GM12878 (cell line): Measurements from ENCODE around the gene CNNM2. TPM values are rescaled to one million over a fixed set of nuclear protein-coding genes. Genes with fewer than 3 reads are reported as not detected.

ENCODE experiments used
- ATAC-seq: fragments of 200-7000 bp; cut with Tn5 transposase; 3 replicates; pipeline ENCODE4 v1.9.1; 2020; ENCODE audit warnings: mild to moderate bottlenecking, moderate library complexity
- BruUV-seq: library from RNA; stranded (reverse); fragments of 400-500 nt; replicated peaks from 2 replicates; lab custom pipeline; 2021; lab: Mats Ljungman, UMichigan
- CTCF ChIA-PET: fragments of 300-600 bp; sonication (Branson Sonifier 250); formaldehyde crosslinking; extraction: SDS; loops from one replicate; lab custom pipeline; 2021; ENCODE audit warnings: inconsistent platforms; lab: Yijun Ruan, JAX
- POLR2A ChIA-PET: fragments of 350-600 bp; formaldehyde crosslinking; extraction: SDS; loops from one replicate; lab custom pipeline; 2021; ENCODE audit warnings: inconsistent platforms; lab: Charles Lee
- RAD21 ChIA-PET: fragments of 300-600 bp; sonication (Branson Sonifier 250); formaldehyde crosslinking; loops from one replicate; lab custom pipeline; 2023; ENCODE audit warnings: antibody characterized with exemption; ENCODE audit not compliant: unreplicated experiment; lab: Charles Lee
- SMC1A ChIA-PET: fragments of 300-600 bp; sonication (Branson Sonifier 250); formaldehyde crosslinking; loops from one replicate; lab custom pipeline; 2023; ENCODE audit not compliant: unreplicated experiment, uncharacterized antibody; lab: Charles Lee
- DNase-seq: peaks from one replicate; pipeline ENCODE4 v3.0.0-alpha.2; 2011; ENCODE audit warnings: low read depth, low spot score
- FAIRE-seq: peaks from 3 replicates; lab custom pipeline; 2011; peaks lifted over from hg19 to GRCh38; lab: Jason Lieb, UNC
- H2AFZ ChIP-seq: 2 replicates; pipeline ENCODE4 v1.6.0; 2011; ENCODE audit warnings: low read depth, low read length, control low read depth; ENCODE audit not compliant: control insufficient read depth
- H3K27ac ChIP-seq: 2 replicates; pipeline ENCODE4 v1.5.1; 2011; ENCODE audit warnings: control low read depth; ENCODE audit not compliant: control insufficient read depth, insufficient read depth
- H3K27me3 ChIP-seq, 2 experiments: replicated peaks in 1 of 2; 2 replicates each; pipeline versions ENCODE4 v1.6.0 to v1.6.1; 2011; ENCODE audit warnings: low read length in 1 of 2; ENCODE audit not compliant: control insufficient read depth in 2 of 2, insufficient read depth in 2 of 2
- H3K36me3 ChIP-seq, 2 experiments: 2 replicates each; pipeline ENCODE4 v1.5.1; 2011; ENCODE audit warnings: low read length in 1 of 2; ENCODE audit not compliant: control insufficient read depth in 2 of 2, insufficient read depth in 2 of 2
- H3K4me1 ChIP-seq: 2 replicates; pipeline ENCODE4 v1.6.1; 2011; ENCODE audit warnings: mild to moderate bottlenecking, low read length, moderate library complexity, mixed read lengths; ENCODE audit not compliant: control insufficient read depth, insufficient read depth
- H3K4me2 ChIP-seq: 2 replicates; pipeline ENCODE4 v1.6.0; 2011; ENCODE audit warnings: control low read depth; ENCODE audit not compliant: control insufficient read depth, insufficient read depth
- H3K4me3 ChIP-seq: fragments of 200-600 bp; sonication (generic); 2 replicates; pipeline ENCODE4 v1.5.1; 2016
- H3K79me2 ChIP-seq: 2 replicates; pipeline ENCODE4 v1.6.0; 2011; ENCODE audit warnings: low read length; ENCODE audit not compliant: control insufficient read depth, insufficient read depth
- H3K9ac ChIP-seq: 2 replicates; pipeline ENCODE4 v1.8.0; 2011; ENCODE audit warnings: low read length, control low read depth, mixed read lengths; ENCODE audit not compliant: control insufficient read depth, insufficient read depth
- H3K9me3 ChIP-seq: replicated peaks from 3 replicates; pipeline ENCODE4 v1.5.1; 2011; ENCODE audit warnings: mild to moderate bottlenecking, low read length; ENCODE audit not compliant: control insufficient read depth, insufficient read depth
- H4K20me1 ChIP-seq: 2 replicates; pipeline ENCODE4 v1.6.0; 2011; ENCODE audit not compliant: control insufficient read depth, insufficient read depth
- BCL3 ChIP-seq: IDR thresholded peaks from 2 replicates; pipeline ENCODE4 v1.6.1; 2011; ENCODE audit warnings: borderline replicate concordance, low read depth, mild to moderate bottlenecking, moderate library complexity, low read length; ENCODE audit not compliant: insufficient read depth, poor library complexity, severe bottlenecking
- ETV6 ChIP-seq, 2 experiments: fragments of 450-650 bp in 1 of 2; IDR thresholded peaks in 1 of 2; conservative IDR thresholded peaks in 1 of 2; 2 replicates each; pipeline ENCODE4 v1.6.1; 2014; ENCODE audit warnings: antibody characterized with exemption in 1 of 2, borderline replicate concordance in 1 of 2, low read depth in 1 of 2, mild to moderate bottlenecking in 1 of 2, moderate library complexity in 1 of 2
- RUNX3 ChIP-seq: IDR thresholded peaks from 2 replicates; pipeline ENCODE4 v1.6.1; 2012; ENCODE audit warnings: low read length, inconsistent platforms
- SUZ12 ChIP-seq: fragments of 200-600 bp; sonication (generic); IDR thresholded peaks from one replicate; pipeline ENCODE4 v1.6.1; 2018; ENCODE audit warnings: antibody characterized with exemption, mild to moderate bottlenecking; ENCODE audit not compliant: unreplicated experiment
- WGBS: methylation state at CpG from one replicate; pipeline ENCODE4 v1.1.6; 2016; ENCODE audit warnings: low lambda C conversion rate; ENCODE audit not compliant: insufficient replicate concordance, insufficient coverage; ENCODE audit errors: missing lambda C conversion rate; 5-methylcytosine and 5-hydroxymethylcytosine counted together
- in situ Hi-C: fragments of 300-500 bp; cut with MboI; formaldehyde crosslinking; loops from 9 replicates; pipeline ENCODE4 v1.14.3; 2018; ENCODE audit warnings: mixed read lengths
- intact Hi-C: fragments of 100-400 bp; cut with micrococcal nuclease; formaldehyde crosslinking; loops from one replicate; pipeline ENCODE4 v1.14.2; 2022; ENCODE audit not compliant: unreplicated experiment
- polyA plus RNA-seq, 11 experiments: library from polyadenylated mRNA; depleted of rRNA in 4 of 11; unstranded in 6 of 11; stranded (reverse) in 5 of 11; fragments of >200 nt; fragmentation: Nextera tagmentation in 4 of 11; fragmentation: Illumina TruSeq in 1 of 11; extraction: Ambion mirVana in 4 of 11; extraction: Trizol in 1 of 11; gene quantifications; 1 replicate in 1 of 11; 2 replicates in 10 of 11; pipeline versions ENCODE4 v1.2.1 to v1.2.3, GENCODE V29; 2011 to 2016; ENCODE audit warnings: inconsistent platforms in 2 of 11, missing spikeins in 2 of 11, low read depth in 1 of 11
- total RNA-seq, 4 experiments: library from RNA; depleted of rRNA in 3 of 4; stranded (reverse); fragments of >200 nt in 3 of 4; fragmentation: Illumina TruSeq in 1 of 4; extraction: Trizol in 1 of 4; gene quantifications; 2 replicates each; pipeline versions ENCODE4 v1.2.1 to v1.2.3, GENCODE V29; 2013 to 2021

CNNM2 gene
- total and polyA plus RNA-seq, 10 of the 15 experiments (the other 5 are each of a cell fraction or from before 2014, with no cell fraction given): 0.18 to 7.3 (median 2.5) TPM

GRCh38 chr10:102988404-102989314 is 70.6 kb downstream of the CNNM2 start:
- intact Hi-C loops: no loop called here
- H3K27ac ChIP-seq: no peak overlapping the region
- no peak for FAIRE-seq

GRCh38 chr10:102994531-102995295 is 76.6 kb downstream of the CNNM2 start:
- no peak overlapping the region; the same call in 1 of the 2 replicates for H2AFZ ChIP-seq

More at GRCh38 chr10:102988404-102989314, 70.6 kb downstream of the CNNM2 start:
- BruUV-seq: no TSS peak
- no peaks in the 10 kb centered on the region for H4K20me1 ChIP-seq
- no peaks in the 10 kb centered on the region for H3K4me1 ChIP-seq
- POLR2A ChIA-PET: no interaction called here
- WGBS: 52% methylated on average over 8 of the region's 8 CpGs
- H3K4me3 ChIP-seq: no peak overlapping the region
- no peaks in the 10 kb centered on the region for H3K79me2 ChIP-seq
- in situ Hi-C loops: no loop called here
- DNase-seq (no peak), ATAC-seq (no peak)
- CTCF ChIA-PET: no interaction called here
- no peak overlapping the region for H2AFZ ChIP-seq
- H3K9me3 ChIP-seq: no peaks in the 10 kb centered on the region
- no peaks in the 10 kb centered on the region for H3K27me3 ChIP-seq
- no peak overlapping the region for H3K9ac ChIP-seq
- H3K36me3 ChIP-seq: no peaks in the 10 kb centered on the region
- RAD21 ChIA-PET: no interaction called here
- TF ChIP-seq RUNX3: peak; percentile 23; the same call in 1 of the 2 replicates
- TF ChIP-seq SUZ12: no peak
- TF ChIP-seq, all 136 proteins: peak for 1
- SMC1A ChIA-PET: no interaction called here
- no peak overlapping the region for H3K4me2 ChIP-seq

More at GRCh38 chr10:102994531-102995295, 76.6 kb downstream of the CNNM2 start:
- H3K4me3 ChIP-seq: no peak overlapping the region
- H3K9ac ChIP-seq: no peak overlapping the region
- no peaks in the 10 kb centered on the region for H3K9me3 ChIP-seq
- 42% methylated on average over 5 of the region's 5 CpGs for WGBS
- FAIRE-seq (no peak), DNase-seq (no peak), ATAC-seq (peak; percentile 45)
- TF ChIP-seq RUNX3 (0 out of 2 replicates have a peak, but pooled peaks have one; percentile 25), ETV6 (conservative IDR thresholded peaks at IDR 0.05 in 1 of 2, IDR thresholded peaks at IDR 0.05 in 1 of 2; ENCODE audit: borderline replicate concordance in 1 of 2, low read depth in 1 of 2) (0 out of 4 replicates have a peak, but pooled peaks of 1 of the 2 experiments have one; percentile 11), BCL3 (no peak)
- SMC1A ChIA-PET: interaction anchor here (1.3 kb wide), 1 partner anchor 250 kb away, joined by 6 read pairs; no protein-coding TSS in a partner anchor
- H3K4me1 ChIP-seq: 0 out of 2 replicates have a peak, but pooled peaks cover 4% of the 10 kb centered on the region
- H3K36me3 ChIP-seq: no peaks in the 10 kb centered on the region
- H3K27me3 ChIP-seq: no peaks in the 10 kb centered on the region
- in situ Hi-C loops: no loop called here
- CTCF ChIA-PET: no interaction called here
- H3K79me2 ChIP-seq: no peaks in the 10 kb centered on the region
- RAD21 ChIA-PET: interaction anchor here (0.6 to 1.1 kb wide), 3 partner anchors 72 to 77 kb away, joined by 3 to 4 read pairs (median 3); partner anchors contain the start of gene CNNM2
- intact Hi-C loops: no loop called here
- no peaks in the 10 kb centered on the region for H4K20me1 ChIP-seq
- POLR2A ChIA-PET: interaction anchor here (0.5 kb wide), 1 partner anchor 220 kb away, joined by 4 read pairs; no protein-coding TSS in a partner anchor
- no peak overlapping the region for H3K4me2 ChIP-seq
- no TSS peak for BruUV-seq
- H3K27ac ChIP-seq: no peak overlapping the region
